GM19043 (cell line): ENCODE results near the gene PPIH.
A peak's percentile ranks its signal among the peaks of the same experiment; 100 is the strongest.
"Not testable (repeated sequence)": the region's sequence is repeated elsewhere in the genome, so short reads cannot be mapped to it uniquely, and the experiment has no call there.

Experiments used
- ATAC-seq: cut with Tn5 transposase; IDR thresholded peaks from one replicate; pipeline ENCODE4 v1.9.1; 2021; ENCODE audit warnings: low read depth; ENCODE audit not compliant: unreplicated experiment

The PPIH gene

GRCh38 chr1:42681741-42682483 lies 23.7 kb downstream of the PPIH start, which contains the start of gene YBX1:
Gene YBX1 (plus strand): TSS chr1:42682418. CDS start chr1:42682566, 148 bp downstream.
- peak; percentile 91 for ATAC-seq

- ATAC-seq = peak; percentile 4
These were observed 24.2 kb downstream of the PPIH start for GRCh38 chr1:42682484-42682738.

- peak; percentile 31 for ATAC-seq
These were observed 24.7 kb downstream of the PPIH start for GRCh38 chr1:42682739-42683531.

- ATAC-seq = no peak
These were observed 25.9 kb downstream of the PPIH start for GRCh38 chr1:42684139-42684538.

- no peak for ATAC-seq
These were observed 28.2 kb downstream of the PPIH start for GRCh38 chr1:42686418-42686817.

- ATAC-seq = no peak
These were observed 31.7 kb downstream of the PPIH start for GRCh38 chr1:42689912-42690311.

- no peak for ATAC-seq
These were observed 32.4 kb downstream of the PPIH start for GRCh38 chr1:42690477-42691156.

- ATAC-seq = no peak
These were observed 32.9 kb downstream of the PPIH start for GRCh38 chr1:42691157-42691498.

- no peak for ATAC-seq
These were observed 34.2 kb downstream of the PPIH start for GRCh38 chr1:42692461-42692860.

- ATAC-seq = no peak
These were observed 34.7 kb downstream of the PPIH start for GRCh38 chr1:42692911-42693310.

GRCh38 chr1:42698081-42698813 lies 40.0 kb downstream of the PPIH start:
- ATAC-seq = no peak

- no peak for ATAC-seq
These were observed 41.8 kb downstream of the PPIH start for GRCh38 chr1:42700006-42700405.

- ATAC-seq = no peak
These were observed 45.8 kb downstream of the PPIH start for GRCh38 chr1:42703888-42704464.

- ATAC-seq = not testable (repeated sequence)
These were observed 54.6 kb downstream of the PPIH start for GRCh38 chr1:42712808-42713207.

GRCh38 chr1:42713293-42713692 lies 55.1 kb downstream of the PPIH start:
- ATAC-seq = no peak

- ATAC-seq = not testable (repeated sequence)
These were observed 56.2 kb downstream of the PPIH start for GRCh38 chr1:42714441-42714840.

GRCh38 chr1:42720868-42721267 lies 62.6 kb downstream of the PPIH start:
- ATAC-seq = no peak

- ATAC-seq = no peak
These were observed 63.7 kb downstream of the PPIH start for GRCh38 chr1:42721926-42722325.

GRCh38 chr1:42722403-42722802 lies 64.2 kb downstream of the PPIH start:
- ATAC-seq = not testable (repeated sequence)

GRCh38 chr1:42723511-42723910 lies 65.3 kb downstream of the PPIH start:
- no peak for ATAC-seq

- not testable (repeated sequence) for ATAC-seq
These were observed 67.6 kb downstream of the PPIH start for GRCh38 chr1:42725820-42726219.
